HG03066 (cell line): ENCODE measurements around the gene PDE4DIP.
"Not testable (repeated sequence)": the region's sequence is repeated elsewhere in the genome, so short reads cannot be mapped to it uniquely, and the experiment has no call there.

Experiments
- ATAC-seq: cut with Tn5 transposase; IDR thresholded peaks from one replicate; pipeline ENCODE4 v1.9.1; 2021; ENCODE audit warnings: low read depth; ENCODE audit not compliant: unreplicated experiment

Gene PDE4DIP

GRCh38 chr1:148868924-148869633 lies 24.9 kb downstream of the PDE4DIP start:
- not testable (repeated sequence) for ATAC-seq

- not testable (repeated sequence) for ATAC-seq
Measured at GRCh38 chr1:148869634-148869961, 25.4 kb downstream of the PDE4DIP start.

- ATAC-seq: not testable (repeated sequence)
Measured at GRCh38 chr1:148874408-148875388, 30.5 kb downstream of the PDE4DIP start.

DNA sequence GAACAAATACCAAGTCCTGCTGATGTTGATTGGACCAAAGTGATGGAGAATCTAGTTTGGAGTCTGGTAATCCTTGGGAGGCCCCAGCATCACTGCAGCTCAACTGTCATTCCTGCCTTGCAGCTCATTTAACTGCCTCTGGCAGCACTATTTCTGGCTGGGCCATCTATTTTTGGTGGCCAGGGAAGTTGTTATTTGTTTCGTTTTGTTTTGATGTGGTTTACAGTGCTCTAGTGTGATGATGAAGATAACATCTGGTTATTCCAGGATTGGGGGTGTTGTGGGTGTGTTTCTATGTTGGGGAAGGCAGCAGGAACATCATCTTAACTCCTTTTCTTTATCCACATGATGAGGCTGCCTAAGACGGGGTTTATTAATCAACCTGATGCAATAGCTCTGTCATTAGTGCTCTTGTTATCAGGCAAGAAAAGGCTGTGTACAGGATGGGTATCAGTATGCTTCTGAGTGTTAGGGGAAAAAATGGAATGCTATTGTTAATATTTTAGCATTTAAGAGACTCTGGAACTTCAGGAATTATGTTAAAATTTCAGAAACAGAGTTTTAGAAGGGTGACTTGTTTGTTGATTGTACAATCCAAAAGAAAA lies 35.7 kb downstream of the PDE4DIP start:
- ATAC-seq: not testable (repeated sequence)

GRCh38 chr1:148881261-148881660 lies 37.0 kb downstream of the PDE4DIP start:
- ATAC-seq: not testable (repeated sequence)

DNA sequence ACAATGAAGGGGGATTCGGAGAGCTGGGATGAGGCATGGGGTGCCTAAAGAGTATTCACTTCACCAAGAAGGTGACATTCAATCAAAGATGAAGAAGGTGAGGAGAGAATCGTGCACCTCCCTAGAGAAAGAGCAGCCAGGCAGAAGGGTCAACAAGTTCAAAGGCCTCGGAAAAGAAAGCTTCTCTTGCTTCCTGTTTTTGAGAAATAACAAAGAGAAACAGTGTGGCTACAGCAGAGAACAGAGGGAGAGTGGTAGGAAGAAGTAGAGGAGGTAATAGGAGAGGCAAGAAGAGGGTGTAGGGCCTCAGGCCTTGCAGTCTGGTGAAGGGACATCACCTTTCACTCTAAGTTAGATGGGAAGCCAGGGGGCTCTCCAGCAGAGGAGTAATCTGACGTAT lies 41.0 kb downstream of the PDE4DIP start:
- not testable (repeated sequence) for ATAC-seq

DNA sequence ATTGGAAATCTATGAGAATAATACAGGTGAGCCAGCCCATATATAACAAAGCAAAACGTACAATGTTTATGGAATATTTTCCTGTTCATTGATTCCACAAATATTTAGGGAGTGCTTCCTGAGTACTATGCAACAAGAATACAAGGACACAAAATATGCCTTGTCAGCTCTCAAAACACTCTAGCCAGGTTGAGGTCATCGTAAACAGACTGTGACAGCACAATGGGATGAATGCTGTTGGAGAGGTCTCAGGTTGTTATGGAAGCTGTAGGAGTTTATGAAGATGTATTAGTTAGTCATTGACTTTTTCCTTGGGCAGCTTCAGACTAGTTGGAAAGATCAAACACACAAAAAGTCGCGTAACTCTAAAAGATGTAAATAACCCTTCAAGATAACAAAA lies 42.1 kb downstream of the PDE4DIP start:
- not testable (repeated sequence) for ATAC-seq

GRCh38 chr1:148888597-148888996 lies 44.4 kb downstream of the PDE4DIP start:
- not testable (repeated sequence) for ATAC-seq

GRCh38 chr1:148889267-148890074 lies 45.2 kb downstream of the PDE4DIP start:
- ATAC-seq: not testable (repeated sequence)

GRCh38 chr1:148890075-148890568 lies 45.9 kb downstream of the PDE4DIP start:
- ATAC-seq: not testable (repeated sequence)

DNA sequence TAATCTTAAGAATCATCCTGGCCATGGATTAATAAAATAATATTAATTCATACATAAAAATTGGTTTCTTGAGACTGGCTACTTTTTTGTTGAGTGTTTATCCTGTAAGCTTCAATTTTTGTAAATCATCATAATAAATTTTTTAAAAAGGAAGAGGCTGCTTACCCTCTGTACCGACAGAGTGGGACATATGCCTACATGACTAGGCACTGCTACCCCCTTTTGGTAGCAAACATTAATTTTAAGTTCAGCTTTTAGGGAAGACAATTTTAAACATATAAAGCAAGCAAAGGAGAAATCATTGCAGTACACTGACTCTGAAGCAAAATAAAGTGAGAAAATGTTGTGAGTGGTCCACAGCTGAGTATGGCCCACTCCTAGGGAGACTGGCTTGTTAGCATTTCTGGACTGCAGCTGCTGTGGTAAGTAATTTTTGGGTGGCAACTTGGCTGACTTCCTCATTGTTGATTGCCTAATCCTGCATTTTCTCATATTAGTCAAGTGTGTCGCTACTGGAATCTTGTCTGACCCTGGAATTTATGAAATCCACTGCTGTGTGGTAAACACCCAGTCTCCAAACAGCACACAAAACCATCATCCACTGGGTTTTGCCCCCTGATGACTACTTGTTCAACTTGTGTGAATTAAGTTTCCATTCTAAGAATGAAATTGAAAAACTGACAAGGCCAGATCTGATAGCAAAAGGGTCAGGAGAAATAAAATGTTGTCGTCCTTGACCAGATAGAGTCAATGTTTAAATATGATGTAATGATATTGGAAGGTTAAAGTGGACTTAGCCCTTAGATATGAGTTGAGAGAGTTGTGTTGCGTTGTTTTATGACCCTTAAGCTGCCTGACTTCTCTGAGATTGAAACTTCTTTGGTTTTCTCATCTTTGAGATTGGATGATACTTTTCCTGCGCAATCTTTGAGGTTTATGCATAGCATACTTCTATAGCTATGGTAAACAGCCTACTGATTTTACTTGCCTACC lies 50.4 kb downstream of the PDE4DIP start:
- not testable (repeated sequence) for ATAC-seq

DNA sequence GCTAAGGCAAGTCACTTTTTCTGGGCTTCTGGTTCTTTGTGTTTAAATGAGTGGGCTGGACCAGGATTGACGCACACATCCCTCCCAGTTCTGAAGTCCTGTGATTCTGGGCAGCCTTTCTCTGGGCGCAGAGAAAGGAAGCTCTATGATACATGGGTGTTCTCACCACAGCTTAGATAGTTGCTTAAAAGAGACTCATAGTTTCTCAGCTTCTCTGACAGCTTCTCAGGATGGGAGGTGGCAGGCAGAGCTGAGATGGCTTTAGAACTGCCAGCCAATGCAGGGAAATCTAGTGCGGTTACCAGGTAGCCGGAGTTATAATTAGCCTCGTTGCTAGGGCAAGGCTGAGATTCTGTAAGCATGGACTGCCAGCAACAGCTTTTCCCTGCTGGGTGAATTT lies 55.8 kb downstream of the PDE4DIP start:
- not testable (repeated sequence) for ATAC-seq

DNA sequence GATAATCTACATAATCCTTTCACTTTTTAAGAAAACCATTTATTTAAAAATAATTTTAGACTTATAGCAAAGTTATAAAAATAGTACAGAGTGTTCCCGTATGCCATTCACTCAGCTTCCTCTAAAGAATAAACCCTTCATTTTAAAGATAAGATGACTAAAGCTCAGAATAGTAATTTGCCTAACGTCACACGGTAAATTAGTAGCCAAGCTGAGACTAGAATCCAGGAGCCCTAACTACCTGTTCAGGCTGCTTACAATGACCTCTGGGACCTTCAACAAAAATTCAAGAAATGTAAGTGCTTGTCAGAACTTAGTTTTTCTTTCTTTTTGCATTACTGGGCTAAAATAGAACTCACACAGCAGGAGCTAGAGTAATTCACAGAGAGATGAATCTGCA lies 56.5 kb downstream of the PDE4DIP start:
- not testable (repeated sequence) for ATAC-seq

DNA sequence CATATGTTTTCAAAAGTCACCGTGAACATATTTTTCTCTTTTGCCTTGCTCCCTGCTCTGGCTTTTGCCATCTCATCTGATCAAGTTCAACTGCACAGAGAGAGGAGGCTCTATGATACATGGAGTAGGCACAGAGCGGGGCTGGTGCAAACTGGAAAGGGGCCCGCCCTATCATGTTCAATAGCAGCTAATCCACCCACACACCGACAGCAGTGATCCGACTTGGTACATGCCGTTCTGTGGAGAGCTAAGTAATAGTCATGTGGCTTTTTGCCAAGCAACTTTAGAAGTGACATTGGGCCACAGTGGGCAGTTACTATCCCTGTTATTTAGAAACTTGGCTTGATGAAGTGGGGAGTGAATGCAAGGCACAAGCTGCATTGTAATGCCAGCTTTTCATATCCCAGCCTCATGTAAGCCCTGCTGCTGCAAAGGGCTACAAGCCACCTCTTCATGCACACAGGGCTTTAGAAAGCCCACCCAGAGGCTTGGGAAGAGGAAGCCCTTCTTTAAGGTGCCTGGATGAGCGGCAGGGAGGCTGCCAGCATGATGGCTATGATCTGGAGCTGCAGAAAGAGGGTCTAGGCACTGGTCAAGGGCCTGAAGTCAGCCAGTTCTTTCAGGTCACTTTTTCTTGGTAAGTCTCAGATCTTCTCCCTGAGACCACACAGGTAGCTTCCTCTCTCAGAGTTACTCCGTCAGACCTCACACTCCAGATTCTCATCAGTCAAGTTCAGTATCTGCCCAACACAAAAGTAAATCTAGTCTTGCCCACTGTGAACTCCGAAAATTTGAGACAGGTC lies 57.1 kb downstream of the PDE4DIP start:
- ATAC-seq: not testable (repeated sequence)

- ATAC-seq: not testable (repeated sequence)
Measured at GRCh38 chr1:148901953-148902341, 57.7 kb downstream of the PDE4DIP start.

- not testable (repeated sequence) for ATAC-seq
Measured at GRCh38 chr1:148909219-148909826, 65.1 kb downstream of the PDE4DIP start.

GRCh38 chr1:148911303-148911928 lies 67.2 kb downstream of the PDE4DIP start:
- not testable (repeated sequence) for ATAC-seq
